ENCODE measurements around the gene HDAC9.

DNA sequence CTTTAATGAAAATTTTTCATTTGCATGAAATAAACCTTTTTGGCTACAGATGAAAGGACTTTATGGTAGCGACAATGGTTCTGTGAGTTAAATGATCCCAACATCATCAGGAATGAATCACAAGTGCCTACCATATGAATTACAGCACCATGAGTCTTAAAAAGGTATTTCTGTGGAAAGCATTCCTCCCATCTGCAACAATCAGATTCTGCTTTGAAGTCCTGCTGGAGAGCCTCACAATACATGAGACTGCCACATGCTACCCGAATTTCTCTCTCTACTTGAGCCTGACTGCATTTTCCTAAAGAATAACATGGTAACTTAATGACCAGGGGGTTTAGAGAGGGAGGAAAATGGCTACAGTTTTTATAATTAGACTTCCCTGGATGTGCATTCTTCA lies 431.6 kb downstream of the HDAC9 start:
- TF ChIP-seq, protein P1, sequence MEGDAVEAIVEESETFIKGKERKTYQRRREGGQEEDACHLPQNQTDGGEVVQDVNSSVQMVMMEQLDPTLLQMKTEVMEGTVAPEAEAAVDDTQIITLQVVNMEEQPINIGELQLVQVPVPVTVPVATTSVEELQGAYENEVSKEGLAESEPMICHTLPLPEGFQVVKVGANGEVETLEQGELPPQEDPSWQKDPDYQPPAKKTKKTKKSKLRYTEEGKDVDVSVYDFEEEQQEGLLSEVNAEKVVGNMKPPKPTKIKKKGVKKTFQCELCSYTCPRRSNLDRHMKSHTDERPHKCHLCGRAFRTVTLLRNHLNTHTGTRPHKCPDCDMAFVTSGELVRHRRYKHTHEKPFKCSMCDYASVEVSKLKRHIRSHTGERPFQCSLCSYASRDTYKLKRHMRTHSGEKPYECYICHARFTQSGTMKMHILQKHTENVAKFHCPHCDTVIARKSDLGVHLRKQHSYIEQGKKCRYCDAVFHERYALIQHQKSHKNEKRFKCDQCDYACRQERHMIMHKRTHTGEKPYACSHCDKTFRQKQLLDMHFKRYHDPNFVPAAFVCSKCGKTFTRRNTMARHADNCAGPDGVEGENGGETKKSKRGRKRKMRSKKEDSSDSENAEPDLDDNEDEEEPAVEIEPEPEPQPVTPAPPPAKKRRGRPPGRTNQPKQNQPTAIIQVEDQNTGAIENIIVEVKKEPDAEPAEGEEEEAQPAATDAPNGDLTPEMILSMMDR (conservative IDR thresholded peaks at IDR 0.05; ENCODE audit: low read depth, low read length), result no peak
- TF ChIP-seq EZH2 (IDR thresholded peaks at IDR 0.05; ENCODE audit: borderline replicate concordance, low read depth, low read length, poor library complexity, severe bottlenecking), result no peak
